RKO (cell line): ENCODE measurements around the gene CDHR3.

Experiments
- DNase-seq: peaks from one replicate; pipeline ENCODE4 v3.0.0-alpha.2; 2016; ENCODE audit warnings: low spot score

The CDHR3 gene

DNA sequence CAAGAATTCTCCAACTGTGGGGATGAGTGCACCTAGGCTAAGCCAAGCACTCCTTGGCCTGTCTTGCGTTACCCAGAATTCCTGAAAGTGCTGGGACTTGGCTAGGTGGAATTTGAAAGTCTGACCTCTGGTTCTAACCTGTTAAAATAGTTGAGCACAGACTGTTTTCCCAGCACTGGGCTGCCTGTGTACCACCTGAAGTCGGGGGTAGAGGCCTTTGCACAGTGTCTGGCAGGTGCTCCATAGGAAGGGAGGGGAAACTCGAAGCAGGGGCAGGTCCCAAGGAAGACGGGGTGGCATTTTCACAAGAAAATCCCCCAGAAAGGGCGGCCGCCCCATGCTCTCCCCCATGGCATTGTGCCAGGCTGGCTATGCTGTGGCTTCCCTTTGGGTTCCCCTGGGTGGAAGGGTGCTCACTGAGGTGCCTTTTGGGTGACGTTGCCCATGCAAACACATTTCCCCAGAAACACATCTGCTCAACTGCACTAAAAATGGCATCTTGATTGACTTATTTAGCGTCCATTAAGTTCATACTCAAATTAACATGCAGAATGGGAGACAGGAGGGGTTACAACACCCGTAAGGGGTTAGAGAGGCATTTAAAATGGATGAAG is 86.2 kb downstream of the CDHR3 start:
- no peak for DNase-seq

- no peak for DNase-seq
Observed at GRCh38 chr7:106050002-106050745, 87.1 kb downstream of the CDHR3 start.

- DNase-seq = no peak
Observed at GRCh38 chr7:106050746-106051117, 87.7 kb downstream of the CDHR3 start.

DNA sequence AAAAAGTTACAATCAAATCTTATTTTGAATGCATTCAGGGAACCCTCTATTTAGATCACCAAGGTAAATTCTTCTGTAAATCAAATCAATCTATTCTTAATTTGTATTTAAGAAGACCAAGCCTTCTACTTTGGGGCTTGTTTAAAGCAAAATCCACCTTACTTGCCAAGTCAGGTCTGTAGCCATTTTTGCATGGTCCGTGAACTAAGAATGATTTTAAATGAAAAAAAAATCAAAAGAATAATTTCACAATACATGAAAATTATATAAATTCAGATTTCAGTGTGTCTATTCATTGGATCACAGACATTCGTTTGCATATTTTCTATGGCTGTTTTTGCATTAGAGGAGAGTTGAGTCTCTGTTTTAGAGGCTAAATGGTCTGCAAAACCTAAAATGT is 89.6 kb downstream of the CDHR3 start:
- no peak for DNase-seq

DNA sequence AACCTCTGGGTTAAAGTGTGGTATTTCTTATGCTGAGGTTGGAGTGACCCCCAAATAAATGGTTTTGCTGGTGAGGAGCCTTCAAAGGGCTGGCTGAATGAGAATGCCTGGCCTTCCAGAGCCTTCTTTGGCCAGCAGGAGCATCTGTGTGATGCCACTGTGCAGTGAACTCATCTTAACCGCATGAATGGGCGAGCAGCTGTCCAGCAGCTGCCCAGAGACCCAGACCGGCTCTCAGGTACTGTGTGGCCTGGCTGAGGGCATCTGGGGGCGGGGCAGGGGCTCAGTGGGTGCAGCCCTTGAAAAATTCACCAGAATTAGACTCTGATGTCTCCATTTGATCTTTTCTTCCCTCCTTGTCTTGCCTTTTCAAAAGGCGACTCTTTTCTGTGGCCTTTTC is 90.0 kb downstream of the CDHR3 start:
- no peak for DNase-seq

DNA sequence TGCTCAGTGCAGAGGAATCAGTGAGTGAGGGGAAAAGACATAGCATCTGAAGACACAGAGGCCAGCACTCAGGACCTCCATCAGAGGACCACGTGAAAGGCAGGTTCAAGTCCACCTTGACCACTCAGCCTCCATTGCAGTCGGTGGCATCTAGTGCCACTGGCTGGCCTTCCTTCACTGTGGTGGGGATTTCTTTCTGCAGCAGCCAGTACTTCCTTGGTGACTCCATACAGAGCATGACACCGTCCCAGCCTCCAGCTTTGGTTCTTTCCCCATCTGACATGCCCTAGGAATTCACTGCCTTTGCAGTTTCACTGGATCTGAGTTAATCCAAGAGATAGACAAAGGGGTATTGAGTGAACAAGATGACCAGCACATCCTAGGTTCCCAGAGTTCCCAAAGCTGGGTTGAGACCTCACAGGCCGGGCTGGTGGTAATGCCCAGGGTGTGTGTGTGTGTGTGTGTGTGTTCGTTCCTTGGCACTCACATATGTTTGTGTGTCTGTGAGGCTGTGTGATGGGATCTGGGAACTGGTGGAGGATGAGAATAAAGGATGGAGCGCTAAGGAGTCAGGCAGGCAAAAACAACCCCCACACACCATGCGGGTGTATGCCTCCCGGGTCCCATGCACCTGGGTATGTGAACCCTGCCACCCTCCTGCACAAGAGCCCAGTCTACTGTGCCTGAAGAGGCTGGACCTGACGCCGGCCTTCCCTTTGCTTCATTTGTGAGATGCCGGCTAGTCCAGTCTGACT is 91.3 kb downstream of the CDHR3 start:
- no peak for DNase-seq

DNA sequence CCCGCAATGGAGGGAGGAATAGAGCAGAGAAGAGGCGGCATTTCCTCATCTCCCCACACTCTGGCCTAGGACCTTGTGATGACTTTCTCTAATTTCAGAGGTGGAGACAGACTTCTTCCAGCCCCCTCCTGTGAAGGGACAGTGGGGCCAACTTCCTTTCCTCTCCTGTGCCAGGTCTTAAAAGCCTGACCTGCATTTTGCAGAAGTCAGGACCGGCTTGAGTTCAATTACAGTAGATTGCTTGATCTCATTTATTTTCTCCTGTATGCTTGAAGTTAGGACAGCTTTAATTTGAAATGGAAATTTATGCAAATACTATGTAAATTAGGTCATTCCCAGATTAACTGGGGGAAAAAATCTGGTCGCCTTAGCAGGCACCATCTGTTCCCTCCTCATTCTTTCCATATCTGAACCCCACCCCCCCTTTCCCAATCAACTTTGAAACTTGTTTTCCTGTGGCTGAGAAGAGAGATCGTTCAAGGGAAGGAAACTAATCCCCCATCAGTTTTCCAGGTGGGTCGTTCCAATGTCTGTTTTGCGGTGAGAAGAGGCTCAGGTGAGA is 92.0 kb downstream of the CDHR3 start:
- no peak for DNase-seq

- DNase-seq = peak; percentile 82
Observed at GRCh38 chr7:106056513-106057203, 93.6 kb downstream of the CDHR3 start.

GRCh38 chr7:106057204-106057961 is 94.3 kb downstream of the CDHR3 start:
- no peak for DNase-seq

DNA sequence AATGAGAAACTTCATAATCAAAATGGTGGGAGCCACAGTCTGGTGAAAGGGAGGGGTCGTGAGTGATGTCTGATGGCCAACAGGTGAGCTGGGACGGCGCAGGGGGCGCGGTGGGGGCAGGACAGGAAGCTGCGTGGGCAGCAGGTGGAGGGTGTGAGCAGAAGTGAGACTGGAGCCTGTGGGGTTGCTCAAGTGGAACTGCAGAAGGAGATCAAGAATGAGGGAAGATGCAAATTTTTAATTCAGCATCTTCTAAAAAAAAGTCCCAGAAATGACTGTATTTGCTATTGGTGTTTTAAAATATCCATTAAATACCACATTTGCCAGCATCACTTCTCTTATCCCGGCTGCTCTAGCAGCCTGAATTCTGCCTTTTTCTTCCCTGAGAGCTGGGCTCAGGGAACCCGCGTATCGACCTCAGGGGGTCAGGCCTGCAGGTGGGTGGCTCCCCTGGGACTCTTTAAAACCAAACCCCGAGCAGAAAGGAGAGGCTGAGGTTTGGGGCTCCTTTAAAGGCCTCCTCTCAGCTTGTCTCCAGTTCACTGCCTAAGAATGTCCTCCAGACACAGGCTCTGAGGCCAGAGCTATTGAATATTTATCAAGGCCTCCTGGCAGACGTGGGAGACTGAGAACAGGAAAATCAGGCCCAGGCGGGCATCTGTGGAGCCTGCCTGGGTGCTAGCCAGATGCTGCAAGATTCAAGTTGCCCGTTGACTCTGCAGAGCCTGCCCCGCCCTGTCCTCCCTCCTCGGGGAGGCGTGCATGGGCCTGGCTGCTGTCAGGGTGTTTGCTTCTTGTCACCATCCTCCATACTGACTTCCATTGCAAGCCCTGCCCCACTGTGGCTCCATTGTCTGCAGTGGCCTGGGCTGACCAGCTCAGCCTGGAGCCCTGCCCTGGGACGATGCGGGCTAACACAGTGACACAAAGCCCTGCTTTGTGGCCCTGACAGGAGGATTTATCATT is 95.2 kb downstream of the CDHR3 start:
- DNase-seq = no peak

DNA sequence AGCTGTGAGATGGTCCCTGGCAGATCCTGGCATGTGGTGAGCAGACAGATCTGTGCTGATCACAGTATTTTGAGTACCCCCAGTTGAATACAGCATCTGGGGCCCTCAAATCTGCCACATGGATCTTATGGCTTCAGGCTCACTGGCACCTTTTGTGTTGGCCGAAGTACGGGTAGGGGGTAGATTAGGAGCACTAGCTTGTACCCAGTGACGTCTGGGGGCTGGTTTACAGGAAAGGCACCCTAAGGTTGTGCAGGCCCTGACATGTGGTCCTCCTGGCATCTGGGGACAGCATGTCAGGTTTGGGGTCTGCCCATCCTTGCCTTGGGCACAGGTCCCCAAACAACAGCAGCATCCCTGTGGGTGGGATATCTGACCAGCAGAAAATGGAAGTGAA is 95.9 kb downstream of the CDHR3 start:
- DNase-seq = no peak

DNA sequence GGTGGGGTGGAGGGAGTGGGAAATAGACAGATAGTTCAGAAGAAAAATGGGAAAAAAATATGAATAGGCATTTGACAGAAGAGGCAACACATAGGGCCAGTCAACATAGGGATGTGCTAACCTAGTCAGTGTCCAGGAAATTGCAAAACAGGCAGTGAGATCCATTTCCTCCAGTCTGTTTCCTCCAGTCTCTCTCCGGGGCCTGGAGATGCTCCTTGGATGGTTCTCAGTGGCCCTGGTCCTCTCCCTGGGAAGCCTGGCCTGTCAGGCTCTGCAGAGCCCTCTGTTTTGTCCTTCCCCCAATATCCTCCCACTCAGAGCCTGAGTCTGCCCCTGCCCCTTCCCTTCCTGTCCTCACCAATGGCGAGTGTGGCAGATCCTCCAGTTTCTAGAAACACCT is 96.5 kb downstream of the CDHR3 start:
- DNase-seq = no peak

- DNase-seq = no peak
Observed at GRCh38 chr7:106060394-106060920, 97.4 kb downstream of the CDHR3 start.

DNA sequence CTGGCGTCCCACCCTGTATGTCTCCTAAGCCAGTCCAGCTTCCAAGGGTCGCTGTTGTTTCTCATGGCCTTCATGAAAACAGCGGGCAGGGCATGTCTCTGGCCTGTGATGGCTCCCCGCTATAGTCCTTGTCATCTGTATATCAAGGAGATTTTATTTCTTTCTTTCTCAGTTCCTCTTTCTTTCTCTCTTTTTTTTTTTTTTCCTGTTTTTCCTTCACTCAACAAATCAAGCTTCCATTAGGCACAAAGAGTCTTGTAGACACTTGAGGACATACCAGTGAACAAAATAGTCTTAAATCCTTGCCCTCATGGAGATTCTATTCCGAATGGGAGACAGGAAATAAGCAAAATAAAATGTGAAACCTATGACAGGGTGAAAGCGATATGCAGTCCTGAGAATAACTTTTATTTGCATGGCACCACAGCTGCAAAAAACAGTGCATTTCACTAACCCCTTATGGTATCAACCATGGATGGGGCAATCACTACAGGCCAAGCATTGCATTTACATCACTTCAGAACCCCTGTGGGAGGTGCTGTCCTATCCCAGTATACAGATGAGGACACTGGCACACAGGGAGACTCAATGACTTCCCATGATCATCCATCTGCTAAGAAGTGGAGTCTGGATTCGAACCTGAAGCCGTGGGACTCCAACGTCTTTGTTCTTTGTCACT is 98.4 kb downstream of the CDHR3 start:
- no peak for DNase-seq

GRCh38 chr7:106062006-106062405 is 98.9 kb downstream of the CDHR3 start:
- no peak for DNase-seq

GRCh38 chr7:106062521-106062931 is 99.5 kb downstream of the CDHR3 start:
- no peak for DNase-seq

DNA sequence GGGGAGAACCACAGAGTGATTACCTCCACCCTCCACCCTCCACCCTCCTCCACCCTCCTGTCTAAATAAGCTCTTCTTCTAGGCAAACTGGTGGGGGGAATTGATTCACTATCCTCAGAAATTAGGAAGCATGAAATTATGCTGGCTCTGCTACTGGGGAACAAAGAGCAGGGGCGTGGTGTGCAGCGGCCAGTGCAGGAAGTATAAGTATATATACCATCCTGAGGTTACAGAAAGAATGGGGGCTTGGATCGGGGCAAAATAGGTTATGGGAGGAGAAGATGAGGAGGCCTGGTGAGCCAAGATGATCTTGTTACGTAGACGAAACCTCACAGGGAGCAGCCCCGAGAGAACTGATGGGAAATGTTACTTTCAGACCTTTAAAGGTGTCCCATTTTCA is 100.0 kb downstream of the CDHR3 start:
- no peak for DNase-seq

- DNase-seq = no peak
Observed at GRCh38 chr7:106063692-106064091, 100.6 kb downstream of the CDHR3 start.

DNA sequence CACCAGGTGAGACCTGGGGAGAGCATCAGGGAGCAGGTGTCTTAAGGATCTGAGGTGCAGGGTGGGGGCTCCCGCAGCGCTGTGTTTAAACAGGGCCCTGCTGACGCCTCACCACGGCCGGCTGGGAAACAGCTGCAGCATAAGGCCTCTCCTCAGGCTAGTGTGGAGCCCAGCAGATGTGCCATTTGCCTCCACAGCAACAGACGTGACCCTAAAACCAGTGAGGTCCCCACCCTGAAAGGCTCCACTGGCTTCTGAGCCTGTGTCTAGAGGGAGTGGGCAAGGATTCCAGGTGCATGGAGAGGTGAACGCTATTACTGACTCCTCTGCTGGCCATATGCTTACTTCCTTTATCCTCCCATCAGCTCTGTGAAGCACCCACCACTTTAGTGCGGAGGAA is 101.3 kb downstream of the CDHR3 start:
- DNase-seq = no peak
